Activated T-cell treated with anti-CD3 and anti-CD28 coated beads, Interleukin-2, amount 50 U/mL, for 72 hours (primary cell): Measurements from ENCODE around the gene CSNK1A1. TPM values are rescaled to one million over a fixed set of nuclear protein-coding genes. Genes with fewer than 3 reads are reported as not detected.
"Not testable (repeated sequence)": the region's sequence is repeated elsewhere in the genome, so short reads cannot be mapped to it uniquely, and the experiment has no call there.

Experiments used
- ATAC-seq, 2 donors: fragments of 150-1000 bp; cut with Tn5 transposase; replicated peaks in 1 of 2; 2 replicates each; pipeline ENCODE4 v1.10.0; 2021; ENCODE audit warnings: moderate library complexity in 2 of 2, mild to moderate bottlenecking in 1 of 2
- DNase-seq, 2 donors: peaks; one replicate each; pipeline ENCODE4 v3.0.0; 2021 to 2022; ENCODE audit warnings: mixed read lengths in 1 of 2
- H3K27ac Mint-ChIP-seq: one replicate; pipeline ENCODE4 v1.8.0; 2022; ENCODE audit warnings: mild to moderate bottlenecking, moderate library complexity, mixed read lengths
- H3K27me3 Mint-ChIP-seq: one replicate; pipeline ENCODE4 v1.8.0; 2022; ENCODE audit warnings: low read depth, mixed read lengths
- H3K36me3 Mint-ChIP-seq, 2 donors: one replicate each; pipeline ENCODE4 v1.8.0; 2022; ENCODE audit warnings: mixed read lengths in 2 of 2, mild to moderate bottlenecking in 1 of 2; ENCODE audit not compliant: insufficient read depth in 2 of 2
- H3K4me1 Mint-ChIP-seq: one replicate; pipeline ENCODE4 v1.8.0; 2022; ENCODE audit warnings: low read depth, mixed read lengths
- H3K4me3 Mint-ChIP-seq, 2 donors: one replicate each; pipeline ENCODE4 v1.8.0; 2022; ENCODE audit warnings: mild to moderate bottlenecking in 2 of 2, mixed read lengths in 2 of 2, moderate library complexity in 2 of 2
- H3K9me3 Mint-ChIP-seq, 2 donors: one replicate each; pipeline ENCODE4 v1.8.0; 2022; ENCODE audit warnings: mixed read lengths in 2 of 2
- total RNA-seq, 2 donors: library from RNA; stranded (reverse); gene quantifications; one replicate each; pipeline ENCODE4 v1.2.3, GENCODE V29; 2022

Gene CSNK1A1
- total RNA-seq, 2 donors from 2014 or later, result 176 to 209 TPM

- DNase-seq (no peak), ATAC-seq (no peak)
- no peaks in the 10 kb centered on the region for H3K9me3 Mint-ChIP-seq
- peaks cover 32% of the 10 kb centered on the region for H3K4me1 Mint-ChIP-seq
- H3K36me3 Mint-ChIP-seq, result no peaks in the 10 kb centered on the region
- H3K27ac Mint-ChIP-seq, result no peak overlapping the region
- H3K27me3 Mint-ChIP-seq, result no peaks in the 10 kb centered on the region
- no peak overlapping the region for H3K4me3 Mint-ChIP-seq
Measured at GRCh38 chr5:149584121-149584520, 32.9 kb upstream of the CSNK1A1 start.

- Mint-ChIP-seq H3K27ac (no peak overlapping the region), H3K27me3 (no peaks in the 10 kb centered on the region)
- no peak for ATAC-seq
Measured at GRCh38 chr5:149583394-149583793, 32.2 kb upstream of the CSNK1A1 start.

GRCh38 chr5:149581931-149582768 lies 30.9 kb upstream of the CSNK1A1 start:
- Mint-ChIP-seq H3K27me3 (no peaks in the 10 kb centered on the region), H3K4me1 (peaks cover 41% of the 10 kb centered on the region)
- no peak for DNase-seq

More at GRCh38 chr5:149583394-149583793, 32.2 kb upstream of the CSNK1A1 start:
- H3K4me1 Mint-ChIP-seq, result peaks cover 39% of the 10 kb centered on the region
- no peak overlapping the region for H3K4me3 Mint-ChIP-seq
- no peak for DNase-seq
- no peaks in the 10 kb centered on the region for H3K36me3 Mint-ChIP-seq
- H3K9me3 Mint-ChIP-seq, result no peaks in the 10 kb centered on the region

GRCh38 chr5:149581192-149581861 lies 30.1 kb upstream of the CSNK1A1 start, which contains the start of gene ARHGEF37:
TSS of gene ARHGEF37 (plus strand) at chr5:149581498. CDS start at chr5:149597770, 16,272 bp downstream.
- H3K9me3 Mint-ChIP-seq, result no peaks in the 10 kb centered on the region
- ATAC-seq, result peak; percentile 85 to 91

More at GRCh38 chr5:149581931-149582768, 30.9 kb upstream of the CSNK1A1 start:
- ATAC-seq, result no peak
- peak overlapping the region; percentile 73 to 84 for H3K4me3 Mint-ChIP-seq
- H3K27ac Mint-ChIP-seq, result no peak overlapping the region
- H3K9me3 Mint-ChIP-seq, result no peaks in the 10 kb centered on the region
- no peaks in the 10 kb centered on the region for H3K36me3 Mint-ChIP-seq

GRCh38 chr5:149580808-149581191 lies 29.6 kb upstream of the CSNK1A1 start:
- Mint-ChIP-seq H3K36me3 (peaks cover 0 to 2% of the 10 kb centered on the region in 2 donors), H3K4me1 (peaks cover 46% of the 10 kb centered on the region), H3K27me3 (no peaks in the 10 kb centered on the region), H3K27ac (no peak overlapping the region), H3K9me3 (no peaks in the 10 kb centered on the region), H3K4me3 (peak overlapping the region; percentile 81 to 84)
- ATAC-seq, result peak; percentile 14 to 35
- peak in 1 of 2 donors; percentile 4 for DNase-seq

More at GRCh38 chr5:149581192-149581861, 30.1 kb upstream of the CSNK1A1 start, which contains the start of gene ARHGEF37:
- H3K4me3 Mint-ChIP-seq, result peak within 1 kb of the TSS; percentile 81 to 84
- H3K36me3 Mint-ChIP-seq, result peaks cover 0 to 2% of the 10 kb centered on the region in 2 donors
- no peaks in the 10 kb centered on the region for H3K27me3 Mint-ChIP-seq
- peak within 1 kb of the TSS; percentile 65 for H3K27ac Mint-ChIP-seq
- DNase-seq, result peak; percentile 59 to 60
- peaks cover 41% of the 10 kb centered on the region for H3K4me1 Mint-ChIP-seq

- Mint-ChIP-seq H3K4me1 (peaks cover 57% of the 10 kb centered on the region), H3K36me3 (peaks cover 0 to 2% of the 10 kb centered on the region in 2 donors), H3K27ac (no peak overlapping the region), H3K9me3 (no peaks in the 10 kb centered on the region), H3K27me3 (no peaks in the 10 kb centered on the region), H3K4me3 (no peak overlapping the region)
- no peak for DNase-seq
- no peak for ATAC-seq
Measured at GRCh38 chr5:149578896-149579295, 27.7 kb upstream of the CSNK1A1 start.

GRCh38 chr5:149576021-149576420 lies 24.8 kb upstream of the CSNK1A1 start:
- DNase-seq (peak; percentile 21 to 36), ATAC-seq (peak; percentile 90 to 94)
- peaks cover 51% of the 10 kb centered on the region for H3K4me1 Mint-ChIP-seq
- H3K27ac Mint-ChIP-seq, result peak overlapping the region; percentile 85
- peak overlapping the region; percentile 37 to 51 for H3K4me3 Mint-ChIP-seq
- peaks cover 0 to 2% of the 10 kb centered on the region in 2 donors for H3K36me3 Mint-ChIP-seq
- no peaks in the 10 kb centered on the region for H3K9me3 Mint-ChIP-seq
- H3K27me3 Mint-ChIP-seq, result no peaks in the 10 kb centered on the region

GRCh38 chr5:149575131-149575530 lies 23.9 kb upstream of the CSNK1A1 start:
- Mint-ChIP-seq H3K4me3 (no peak overlapping the region), H3K36me3 (peaks cover 0 to 2% of the 10 kb centered on the region in 2 donors), H3K4me1 (peaks cover 42% of the 10 kb centered on the region), H3K27ac (no peak overlapping the region), H3K9me3 (no peaks in the 10 kb centered on the region), H3K27me3 (no peaks in the 10 kb centered on the region)
- DNase-seq, result no peak
- no peak for ATAC-seq

GRCh38 chr5:149572576-149573231 lies 21.5 kb upstream of the CSNK1A1 start:
- Mint-ChIP-seq H3K9me3 (no peaks in the 10 kb centered on the region), H3K27me3 (no peaks in the 10 kb centered on the region), H3K27ac (no peak overlapping the region), H3K4me1 (peaks cover 25% of the 10 kb centered on the region), H3K36me3 (peaks cover 0 to 2% of the 10 kb centered on the region in 2 donors), H3K4me3 (no peak overlapping the region)
- ATAC-seq (no peak), DNase-seq (no peak)

GRCh38 chr5:149572170-149572569 lies 20.9 kb upstream of the CSNK1A1 start:
- no peak for DNase-seq
- no peak for ATAC-seq
- no peaks in the 10 kb centered on the region for H3K9me3 Mint-ChIP-seq
- no peak overlapping the region for H3K27ac Mint-ChIP-seq
- no peaks in the 10 kb centered on the region for H3K27me3 Mint-ChIP-seq
- H3K36me3 Mint-ChIP-seq, result peaks cover 0 to 2% of the 10 kb centered on the region in 2 donors
- peaks cover 24% of the 10 kb centered on the region for H3K4me1 Mint-ChIP-seq
- no peak overlapping the region for H3K4me3 Mint-ChIP-seq

GRCh38 chr5:149567226-149567625 lies 16.0 kb upstream of the CSNK1A1 start:
- DNase-seq (no peak), ATAC-seq (no peak)
- Mint-ChIP-seq H3K27me3 (no peaks in the 10 kb centered on the region), H3K4me1 (peaks cover 14% of the 10 kb centered on the region), H3K9me3 (no peaks in the 10 kb centered on the region), H3K36me3 (no peaks in the 10 kb centered on the region), H3K4me3 (no peak overlapping the region), H3K27ac (no peak overlapping the region)

- ATAC-seq, result peak; percentile 90
- not testable (repeated sequence) for H3K27ac Mint-ChIP-seq, H3K36me3 Mint-ChIP-seq, H3K9me3 Mint-ChIP-seq, H3K4me3 Mint-ChIP-seq, H3K27me3 Mint-ChIP-seq
- H3K4me1 Mint-ChIP-seq, result peaks cover 31% of the 10 kb centered on the region
- peak in 1 of 2 donors; percentile 10 for DNase-seq
Measured at GRCh38 chr5:149564542-149565140, 13.4 kb upstream of the CSNK1A1 start.
